SK-N-SH (cell line): ENCODE data around the gene GPR55. TPM values are rescaled to one million over a fixed set of nuclear protein-coding genes. Genes with fewer than 3 reads are reported as not detected.

Experiments
- CTCF ChIA-PET: fragments of 300-600, 350-600 bp; formaldehyde crosslinking; extraction: SDS; loops from one replicate; lab custom pipeline; 2021; lab: Yijun Ruan, JAX
- POLR2A ChIA-PET: fragments of 350-600 bp; sonication (Branson Sonifier 250); formaldehyde crosslinking; extraction: SDS; loops from one replicate; lab custom pipeline; 2020; ENCODE audit warnings: antibody characterized with exemption, inconsistent platforms; lab: Yijun Ruan, JAX
- DNase-seq: peaks from one replicate; pipeline ENCODE4 v3.0.0; 2012
- H2AFZ ChIP-seq: fragments of 200-600 bp; sonication (generic); 2 replicates; pipeline ENCODE4 v1.8.1; 2016; ENCODE audit warnings: antibody characterized with exemption, mild to moderate bottlenecking, low read depth
- H3F3A ChIP-seq: fragments of 200-600 bp; sonication (generic); replicated peaks from 2 replicates; pipeline ENCODE3; 2016; ENCODE audit warnings: antibody characterized with exemption, mild to moderate bottlenecking; ENCODE audit not compliant: insufficient read depth
- H3K27ac ChIP-seq, 2 experiments: fragments of 200-500 bp in 1 of 2; fragments of 200-600 bp in 1 of 2; sonication (Bioruptor generic) in 1 of 2; sonication (generic), shearing (Covaris generic) in 1 of 2; 2 replicates each; pipeline versions ENCODE4 v1.5.1 to v1.6.1; 2014 to 2016; ENCODE audit warnings: low read depth in 2 of 2, inconsistent platforms in 1 of 2, low read length in 1 of 2, mild to moderate bottlenecking in 1 of 2, mixed read lengths in 1 of 2
- H3K27me3 ChIP-seq: fragments of 200-600 bp; sonication (generic), shearing (Covaris generic); 2 replicates; pipeline ENCODE4 v1.6.1; 2016; ENCODE audit warnings: mixed run types; ENCODE audit not compliant: insufficient read depth
- H3K36me3 ChIP-seq, 2 experiments: fragments of 200-500 bp in 1 of 2; fragments of 200-600 bp in 1 of 2; sonication (Bioruptor generic) in 1 of 2; sonication (generic) in 1 of 2; replicated peaks in 1 of 2; 2 replicates each; pipeline versions ENCODE3 to v1.5.1; 2014 to 2016; ENCODE audit warnings: low read length in 1 of 2, mild to moderate bottlenecking in 1 of 2; ENCODE audit not compliant: insufficient read depth in 2 of 2, control insufficient read depth in 1 of 2
- H3K4me1 ChIP-seq, 2 experiments: fragments of 200-500 bp in 1 of 2; fragments of 200-600 bp in 1 of 2; sonication (Bioruptor generic) in 1 of 2; sonication (generic), shearing (Covaris generic) in 1 of 2; 2 replicates each; pipeline versions ENCODE4 v1.5.1 to v1.6.1; 2014 to 2016; ENCODE audit warnings: low read depth in 1 of 2, low read length in 1 of 2, mixed run types in 1 of 2; ENCODE audit not compliant: insufficient read depth in 2 of 2, control insufficient read depth in 1 of 2
- H3K4me2 ChIP-seq: fragments of 200-600 bp; sonication (generic), shearing (Covaris generic); 2 replicates; pipeline ENCODE4 v1.6.1; 2017; ENCODE audit warnings: mixed run types
- H3K4me3 ChIP-seq, 2 experiments: fragments of 200-500 bp in 1 of 2; fragments of 200-600 bp in 1 of 2; sonication (Bioruptor generic) in 1 of 2; sonication (generic), shearing (Covaris generic) in 1 of 2; 2 replicates each; pipeline versions ENCODE4 v1.5.1 to v1.8.1; 2014 to 2016; ENCODE audit warnings: low read depth in 2 of 2, inconsistent platforms in 1 of 2, low read length in 1 of 2, mild to moderate bottlenecking in 1 of 2, mixed read lengths in 1 of 2, moderate library complexity in 1 of 2
- H3K79me2 ChIP-seq: fragments of 200-600 bp; sonication (generic); 2 replicates; pipeline ENCODE4 v1.8.1; 2017; ENCODE audit warnings: mild to moderate bottlenecking; ENCODE audit not compliant: insufficient read depth
- H3K9ac ChIP-seq: fragments of 200-600 bp; sonication (generic); 2 replicates; pipeline ENCODE4 v1.6.1; 2017; ENCODE audit warnings: mixed run types
- H3K9me2 ChIP-seq: fragments of 200-600 bp; sonication (generic); 2 replicates; pipeline ENCODE4 v1.6.1; 2017; ENCODE audit warnings: mixed run types
- H3K9me3 ChIP-seq: fragments of 200-600 bp; sonication (generic); 2 replicates; pipeline ENCODE4 v1.6.1; 2017; ENCODE audit warnings: mixed run types, mild to moderate bottlenecking, moderate library complexity
- H4K20me1 ChIP-seq: fragments of 200-600 bp; sonication (generic); 2 replicates; pipeline ENCODE4 v1.6.1; 2017; ENCODE audit warnings: mild to moderate bottlenecking, mixed run types; ENCODE audit not compliant: insufficient read depth
- EP300 ChIP-seq, 2 experiments: IDR thresholded peaks; 2 replicates each; pipeline versions ENCODE4 v1.4.0 to v1.6.1; 2012; ENCODE audit warnings: borderline replicate concordance in 1 of 2, low read depth in 1 of 2, low read length in 1 of 2
- EZH2phosphoT487 ChIP-seq: fragments of 200-600 bp; sonication (generic); IDR thresholded peaks from 2 replicates; pipeline ENCODE4 v1.6.1; 2017; ENCODE audit warnings: low read depth, mixed run types, mild to moderate bottlenecking, antibody characterized with exemption, moderate library complexity, borderline replicate concordance
- FOSL2 ChIP-seq: IDR thresholded peaks from 2 replicates; pipeline ENCODE4 v1.4.0; 2012; ENCODE audit warnings: low read depth, mild to moderate bottlenecking, moderate library complexity, borderline replicate concordance
- FOXM1 ChIP-seq: IDR thresholded peaks from 2 replicates; pipeline ENCODE4 v1.4.0; 2012; ENCODE audit warnings: low read depth, mild to moderate bottlenecking
- GABPA ChIP-seq: IDR thresholded peaks from 2 replicates; pipeline ENCODE4 v1.4.0; 2012; ENCODE audit warnings: low read depth, mild to moderate bottlenecking
- JUND ChIP-seq: IDR thresholded peaks from 2 replicates; pipeline ENCODE4 v1.4.0; 2012
- MEF2A ChIP-seq: IDR thresholded peaks from 2 replicates; pipeline ENCODE4 v1.4.0; 2012; ENCODE audit warnings: low read depth, borderline replicate concordance
- MXI1 ChIP-seq: IDR thresholded peaks from 2 replicates; pipeline ENCODE4 v1.6.1; 2012; ENCODE audit warnings: mild to moderate bottlenecking, low read depth, low read length, improper control_type of control experiment
- NRF1 ChIP-seq: IDR thresholded peaks from 2 replicates; pipeline ENCODE4 v1.6.1; 2012; ENCODE audit warnings: low read depth, mild to moderate bottlenecking, low read length
- POLR2AphosphoS5 ChIP-seq: IDR thresholded peaks from 2 replicates; pipeline ENCODE4 v1.6.1; 2012; ENCODE audit warnings: low read depth, low read length
- RAD21 ChIP-seq: IDR thresholded peaks from 2 replicates; pipeline ENCODE4 v1.6.1; 2012; ENCODE audit warnings: mild to moderate bottlenecking, low read length
- RXRA ChIP-seq: IDR thresholded peaks from 2 replicates; pipeline ENCODE4 v1.4.0; 2012; ENCODE audit warnings: low read depth, mild to moderate bottlenecking, borderline replicate concordance
- SMC3 ChIP-seq: IDR thresholded peaks from 2 replicates; pipeline ENCODE4 v1.6.1; 2012; ENCODE audit warnings: low read depth, low read length, improper control_type of control experiment
- TAF1 ChIP-seq: IDR thresholded peaks from 2 replicates; pipeline ENCODE4 v1.6.1; 2012; ENCODE audit warnings: low read depth, mild to moderate bottlenecking, low read length, moderate library complexity, borderline replicate concordance
- TEAD4 ChIP-seq: IDR thresholded peaks from 2 replicates; pipeline ENCODE4 v1.4.0; 2012; ENCODE audit warnings: mild to moderate bottlenecking, borderline replicate concordance; ENCODE audit not compliant: insufficient read depth
- YY1 ChIP-seq: IDR thresholded peaks from 2 replicates; pipeline ENCODE4 v1.4.0; 2012; ENCODE audit warnings: low read depth, mild to moderate bottlenecking
- WGBS: methylation state at CpG from one replicate; pipeline ENCODE4 v1.1.6; 2017; ENCODE audit warnings: low lambda C conversion rate; 5-methylcytosine and 5-hydroxymethylcytosine counted together
- polyA plus RNA-seq, 3 experiments: library from polyadenylated mRNA; depleted of rRNA; stranded (reverse); fragments of >200 nt; gene quantifications; 2 replicates each; pipeline ENCODE4 v1.2.3, GENCODE V29; 2012
- TF ChIP-seq, protein P1 (sequence below): fragments of 150-350 bp; IDR thresholded peaks from 2 replicates; pipeline ENCODE4 v1.6.1; 2017; ENCODE audit warnings: antibody characterized with exemption, low read length, low read depth, borderline replicate concordance
- TF ChIP-seq, protein P2 (sequence below): fragments of 150-350 bp; IDR thresholded peaks from 2 replicates; pipeline ENCODE4 v1.6.1; 2016; ENCODE audit warnings: mild to moderate bottlenecking, low read depth, low read length
- TF ChIP-seq, protein P3 (sequence below): IDR thresholded peaks from 2 replicates; pipeline ENCODE4 v1.4.0; 2012; ENCODE audit warnings: low read depth, borderline replicate concordance
- TF ChIP-seq, protein P4 (sequence below): fragments of 200-600 bp; sonication (generic); IDR thresholded peaks from 2 replicates; pipeline ENCODE4 v1.6.1; 2017; ENCODE audit warnings: antibody characterized with exemption, mild to moderate bottlenecking, moderate library complexity

GPR55 gene
- polyA plus RNA-seq, 1 of the 3 experiments (the other 2 are of a cell fraction): not detected

DNA sequence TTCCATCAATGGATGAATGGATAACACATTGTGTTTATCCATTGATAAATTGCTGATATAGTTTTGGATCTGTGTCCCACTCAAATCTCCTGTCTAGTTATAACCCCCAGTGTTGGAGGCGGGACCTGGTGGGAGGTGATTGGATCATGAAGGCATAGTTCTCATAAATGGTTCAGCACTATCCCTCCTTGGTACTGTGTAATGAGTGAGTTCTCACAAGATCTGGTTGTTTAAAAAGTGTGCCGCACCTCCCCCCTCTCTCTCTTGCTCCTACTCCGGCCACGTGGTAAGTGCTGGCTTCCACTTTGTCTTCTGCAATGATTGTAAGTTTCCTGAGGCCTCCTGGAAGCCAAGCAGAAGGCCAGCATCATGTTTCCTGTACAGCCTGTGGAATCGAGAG, 47.0 kb upstream of the GPR55 start:
- Histone ChIP-seq H3K9me2 (no peaks in the 10 kb centered on the region), H3K9me3 (no peaks in the 10 kb centered on the region), H3K27me3 (0 out of 2 replicates have a peak, but pooled peaks cover 7% of the 10 kb centered on the region), H3K9ac (no peak overlapping the region), H4K20me1 (no peaks in the 10 kb centered on the region), H3F3A (no peaks in the 10 kb centered on the region), H3K4me1 (no peaks in the 10 kb centered on the region), H3K4me2 (no peak overlapping the region), H2AFZ (no peak overlapping the region), H3K27ac (no peak overlapping the region), H3K4me3 (no peak overlapping the region), H3K36me3 (no peaks in the 10 kb centered on the region), H3K79me2 (no peaks in the 10 kb centered on the region)
- CTCF ChIA-PET: interaction anchor here (2.6 kb wide), 1 partner anchor 15 kb away, joined by 11 read pairs; no protein-coding TSS in a partner anchor
- POLR2A ChIA-PET: no interaction called here
- TF ChIP-seq JUND (no peak), SMC3 (no peak), GABPA (no peak), YY1 (no peak), FOXM1 (no peak), RAD21 (no peak), EP300 (IDR thresholded peaks at IDR 0.05; ENCODE audit: borderline replicate concordance in 1 of 2, low read depth in 1 of 2, low read length in 1 of 2) (no peak), POLR2AphosphoS5 (no peak), MXI1 (no peak), EZH2phosphoT487 (no peak), RXRA (no peak), FOSL2 (no peak), NRF1 (no peak), TEAD4 (no peak), TAF1 (no peak), MEF2A (no peak)
- TF ChIP-seq, protein P1, sequence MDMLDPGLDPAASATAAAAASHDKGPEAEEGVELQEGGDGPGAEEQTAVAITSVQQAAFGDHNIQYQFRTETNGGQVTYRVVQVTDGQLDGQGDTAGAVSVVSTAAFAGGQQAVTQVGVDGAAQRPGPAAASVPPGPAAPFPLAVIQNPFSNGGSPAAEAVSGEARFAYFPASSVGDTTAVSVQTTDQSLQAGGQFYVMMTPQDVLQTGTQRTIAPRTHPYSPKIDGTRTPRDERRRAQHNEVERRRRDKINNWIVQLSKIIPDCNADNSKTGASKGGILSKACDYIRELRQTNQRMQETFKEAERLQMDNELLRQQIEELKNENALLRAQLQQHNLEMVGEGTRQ: no peak
- TF ChIP-seq, protein P2, sequence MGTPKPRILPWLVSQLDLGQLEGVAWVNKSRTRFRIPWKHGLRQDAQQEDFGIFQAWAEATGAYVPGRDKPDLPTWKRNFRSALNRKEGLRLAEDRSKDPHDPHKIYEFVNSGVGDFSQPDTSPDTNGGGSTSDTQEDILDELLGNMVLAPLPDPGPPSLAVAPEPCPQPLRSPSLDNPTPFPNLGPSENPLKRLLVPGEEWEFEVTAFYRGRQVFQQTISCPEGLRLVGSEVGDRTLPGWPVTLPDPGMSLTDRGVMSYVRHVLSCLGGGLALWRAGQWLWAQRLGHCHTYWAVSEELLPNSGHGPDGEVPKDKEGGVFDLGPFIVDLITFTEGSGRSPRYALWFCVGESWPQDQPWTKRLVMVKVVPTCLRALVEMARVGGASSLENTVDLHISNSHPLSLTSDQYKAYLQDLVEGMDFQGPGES: no peak
- TF ChIP-seq, protein P3, sequence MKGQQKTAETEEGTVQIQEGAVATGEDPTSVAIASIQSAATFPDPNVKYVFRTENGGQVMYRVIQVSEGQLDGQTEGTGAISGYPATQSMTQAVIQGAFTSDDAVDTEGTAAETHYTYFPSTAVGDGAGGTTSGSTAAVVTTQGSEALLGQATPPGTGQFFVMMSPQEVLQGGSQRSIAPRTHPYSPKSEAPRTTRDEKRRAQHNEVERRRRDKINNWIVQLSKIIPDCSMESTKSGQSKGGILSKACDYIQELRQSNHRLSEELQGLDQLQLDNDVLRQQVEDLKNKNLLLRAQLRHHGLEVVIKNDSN: no peak
- TF ChIP-seq, protein P4, sequence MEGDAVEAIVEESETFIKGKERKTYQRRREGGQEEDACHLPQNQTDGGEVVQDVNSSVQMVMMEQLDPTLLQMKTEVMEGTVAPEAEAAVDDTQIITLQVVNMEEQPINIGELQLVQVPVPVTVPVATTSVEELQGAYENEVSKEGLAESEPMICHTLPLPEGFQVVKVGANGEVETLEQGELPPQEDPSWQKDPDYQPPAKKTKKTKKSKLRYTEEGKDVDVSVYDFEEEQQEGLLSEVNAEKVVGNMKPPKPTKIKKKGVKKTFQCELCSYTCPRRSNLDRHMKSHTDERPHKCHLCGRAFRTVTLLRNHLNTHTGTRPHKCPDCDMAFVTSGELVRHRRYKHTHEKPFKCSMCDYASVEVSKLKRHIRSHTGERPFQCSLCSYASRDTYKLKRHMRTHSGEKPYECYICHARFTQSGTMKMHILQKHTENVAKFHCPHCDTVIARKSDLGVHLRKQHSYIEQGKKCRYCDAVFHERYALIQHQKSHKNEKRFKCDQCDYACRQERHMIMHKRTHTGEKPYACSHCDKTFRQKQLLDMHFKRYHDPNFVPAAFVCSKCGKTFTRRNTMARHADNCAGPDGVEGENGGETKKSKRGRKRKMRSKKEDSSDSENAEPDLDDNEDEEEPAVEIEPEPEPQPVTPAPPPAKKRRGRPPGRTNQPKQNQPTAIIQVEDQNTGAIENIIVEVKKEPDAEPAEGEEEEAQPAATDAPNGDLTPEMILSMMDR: no peak
- DNase-seq: no peak
- WGBS: 55% methylated on average over 5 of the region's 5 CpGs
